Thymus (tissue), 11 donors: ENCODE data around the gene C2orf68. TPM values are rescaled to one million over a fixed set of nuclear protein-coding genes. Genes with fewer than 3 reads are reported as not detected.
"Not testable (repeated sequence)": the region's sequence is repeated elsewhere in the genome, so short reads cannot be mapped to it uniquely, and the experiment has no call there.

Experiments used
- DNase-seq, 9 donors: peaks; one replicate each; pipeline ENCODE4 v3.0.0-alpha.2; 2013; ENCODE audit warnings: low spot score in 9 of 9, low read depth in 6 of 9, missing footprints in 1 of 9
- H3K27ac ChIP-seq, 2 donors: one replicate each; pipeline ENCODE4 v1.5.1; 2013; ENCODE audit warnings: control low read depth in 1 of 2, low read depth in 1 of 2, low read length in 1 of 2, mild to moderate bottlenecking in 1 of 2, moderate library complexity in 1 of 2
- H3K27me3 ChIP-seq, 2 donors: one replicate each; pipeline ENCODE4 v1.5.1; 2013; ENCODE audit warnings: low read length in 1 of 2; ENCODE audit not compliant: control insufficient read depth in 2 of 2, insufficient read depth in 1 of 2
- H3K36me3 ChIP-seq, 2 donors: one replicate each; pipeline ENCODE4 v1.5.1; 2013; ENCODE audit warnings: low read length in 1 of 2, mild to moderate bottlenecking in 1 of 2, moderate library complexity in 1 of 2; ENCODE audit not compliant: control insufficient read depth in 2 of 2, insufficient read depth in 2 of 2
- H3K4me1 ChIP-seq, 2 donors: one replicate each; pipeline ENCODE4 v1.5.1; 2013; ENCODE audit warnings: low read length in 2 of 2; ENCODE audit not compliant: control insufficient read depth in 2 of 2, insufficient read depth in 2 of 2
- H3K4me3 ChIP-seq, 2 donors: one replicate each; pipeline ENCODE4 v1.5.1; 2013; ENCODE audit warnings: low read length in 2 of 2, control low read depth in 1 of 2, mild to moderate bottlenecking in 1 of 2
- H3K9me3 ChIP-seq, 2 donors: one replicate each; pipeline ENCODE4 v1.5.1; 2013; ENCODE audit warnings: low read length in 1 of 2, mild to moderate bottlenecking in 1 of 2; ENCODE audit not compliant: control insufficient read depth in 2 of 2, insufficient read depth in 1 of 2
- WGBS: extraction: QIAGEN DNeasy Blood & Tissue Kit; methylation state at CpG from one replicate; pipeline ENCODE4 v1.1.7; 2013; 5-methylcytosine and 5-hydroxymethylcytosine counted together
- polyA plus RNA-seq: library from polyadenylated mRNA; stranded (reverse); fragments of 200-250 nt; gene quantifications from one replicate; pipeline ENCODE4 v1.2.3, GENCODE V29; 2013
- total RNA-seq: library from RNA; stranded (reverse); fragments of 120-200 nt; gene quantifications from one replicate; pipeline ENCODE4 v1.2.4, GENCODE V29; 2013
- donor health status: healthy.

Gene C2orf68
- total and polyA plus RNA-seq, 2 donors = 27.0 to 38.5 TPM

- H3K27ac ChIP-seq = no peak overlapping the region
- H3K36me3 ChIP-seq = peaks cover 21 to 28% of the 10 kb centered on the region in 2 donors
- 83% methylated on average over 3 of the region's 3 CpGs for WGBS
Observed at GRCh38 chr2:85596486-85597143, 15.3 kb downstream of the C2orf68 start.

GRCh38 chr2:85596026-85596333 lies 15.9 kb downstream of the C2orf68 start:
- Histone ChIP-seq H3K27ac (peak overlapping the region; percentile 67 to 87), H3K36me3 (peaks cover 21 to 28% of the 10 kb centered on the region in 2 donors), H3K4me1 (peaks cover 20 to 42% of the 10 kb centered on the region in 2 donors), H3K27me3 (no peaks in the 10 kb centered on the region), H3K9me3 (no peaks in the 10 kb centered on the region), H3K4me3 (peak overlapping the region; percentile 87 to 93)
- 10% methylated on average over 10 of the region's 10 CpGs for WGBS
- peak in 1 of 9 donors; percentile 33 for DNase-seq

More at GRCh38 chr2:85596486-85597143, 15.3 kb downstream of the C2orf68 start:
- Histone ChIP-seq H3K4me3 (peak overlapping the region; percentile 87 to 93), H3K27me3 (peaks cover 2 to 6% of the 10 kb centered on the region in 2 donors), H3K4me1 (peaks cover 20 to 37% of the 10 kb centered on the region in 2 donors), H3K9me3 (no peaks in the 10 kb centered on the region)
- no peak for DNase-seq

- H3K27ac ChIP-seq = peak within 1 kb of the TSS; percentile 79 to 95
- peaks cover 20 to 45% of the 10 kb centered on the region in 2 donors for H3K4me1 ChIP-seq
- H3K9me3 ChIP-seq = no peaks in the 10 kb centered on the region
- H3K36me3 ChIP-seq = peaks cover 21 to 28% of the 10 kb centered on the region in 2 donors
- no peaks in the 10 kb centered on the region for H3K27me3 ChIP-seq
- under 1% methylated on average over 47 of the region's 47 CpGs for WGBS
- DNase-seq = peak; percentile 85 to 97 (median 92)
- peak within 1 kb of the TSS; percentile 87 to 93 for H3K4me3 ChIP-seq
Observed at GRCh38 chr2:85595301-85596025, 16.4 kb downstream of the C2orf68 start, which contains the start of gene RNF181. Gene RNF181, plus strand, starts transcription at chr2:85595745. Its CDS starts 19 bp downstream, at chr2:85595764.

- Histone ChIP-seq H3K4me1 (peaks cover 20 to 48% of the 10 kb centered on the region in 2 donors), H3K27ac (peak overlapping the region; percentile 79 to 95), H3K27me3 (no peaks in the 10 kb centered on the region), H3K36me3 (peaks cover 21 to 25% of the 10 kb centered on the region in 2 donors), H3K4me3 (peak overlapping the region; percentile 87 to 93), H3K9me3 (no peaks in the 10 kb centered on the region)
- no peak for DNase-seq
- 23% methylated on average over 13 of the region's 13 CpGs for WGBS
Observed at GRCh38 chr2:85594715-85595300, 17.1 kb downstream of the C2orf68 start.

- Histone ChIP-seq H3K9me3 (no peaks in the 10 kb centered on the region), H3K27me3 (no peaks in the 10 kb centered on the region), H3K27ac (no peak overlapping the region), H3K36me3 (peaks cover 11 to 12% of the 10 kb centered on the region in 2 donors), H3K4me3 (no peak overlapping the region), H3K4me1 (peaks cover 26 to 52% of the 10 kb centered on the region in 2 donors)
- 91% methylated on average over 3 of the region's 3 CpGs for WGBS
- no peak for DNase-seq
Observed at GRCh38 chr2:85593023-85593422, 18.8 kb downstream of the C2orf68 start.

GRCh38 chr2:85592299-85592698 lies 19.6 kb downstream of the C2orf68 start:
- H3K4me3 ChIP-seq, H3K9me3 ChIP-seq, H3K27me3 ChIP-seq, H3K36me3 ChIP-seq, DNase-seq, H3K27ac ChIP-seq: not testable (repeated sequence)
- WGBS = 97% methylated on average over 9 of the region's 9 CpGs
- peaks cover 24 to 54% of the 10 kb centered on the region in 2 donors for H3K4me1 ChIP-seq

GRCh38 chr2:85591563-85591962 lies 20.3 kb downstream of the C2orf68 start:
- no peaks in the 10 kb centered on the region for H3K9me3 ChIP-seq
- WGBS = 94% methylated on average over 12 of the region's 12 CpGs
- H3K36me3 ChIP-seq = peaks cover 0 to under 1% of the 10 kb centered on the region in 2 donors
- no peak overlapping the region for H3K27ac ChIP-seq
- H3K4me1 ChIP-seq = peaks cover 19 to 48% of the 10 kb centered on the region in 2 donors
- no peaks in the 10 kb centered on the region for H3K27me3 ChIP-seq
- H3K4me3 ChIP-seq = no peak overlapping the region
- no peak for DNase-seq

- Histone ChIP-seq H3K4me1 (peaks cover 14 to 43% of the 10 kb centered on the region in 2 donors), H3K27ac (peak overlapping the region in 1 of 2 donors; percentile 46), H3K9me3 (no peaks in the 10 kb centered on the region), H3K4me3 (no peak overlapping the region), H3K36me3 (no peaks in the 10 kb centered on the region), H3K27me3 (no peaks in the 10 kb centered on the region)
- 97% methylated on average over 2 of the region's 2 CpGs for WGBS
- DNase-seq = no peak
Observed at GRCh38 chr2:85590950-85591349, 20.9 kb downstream of the C2orf68 start.
